HCT116 (cell line): ENCODE data around the gene SYNPO. TPM values are rescaled to one million over a fixed set of nuclear protein-coding genes. Genes with fewer than 3 reads are reported as not detected.

Source experiments
- ATAC-seq: fragments of 200-7000 bp; cut with Tn5 transposase; 2 replicates; pipeline ENCODE4 v1.9.1; 2020; ENCODE audit warnings: mild to moderate bottlenecking, moderate library complexity
- BruUV-seq: library from RNA; stranded (reverse); fragments of 400-500 nt; replicated peaks from 2 replicates; lab custom pipeline; 2021; lab: Mats Ljungman, UMichigan
- CTCF ChIA-PET: fragments of 300-600 bp; sonication (Branson Sonifier 250); formaldehyde crosslinking; loops from one replicate; lab custom pipeline; 2021; ENCODE audit warnings: antibody characterized with exemption; lab: Charles Lee
- POLR2A ChIA-PET: fragments of 300-600, 350-600 bp; sonication (Branson Sonifier 250); formaldehyde crosslinking; loops from one replicate; lab custom pipeline; 2021; ENCODE audit warnings: antibody characterized with exemption; lab: Charles Lee
- RAD21 ChIA-PET, 2 experiments: fragments of 300-600 bp; sonication (Branson Sonifier 250); formaldehyde crosslinking; loops; one replicate each; lab custom pipeline; 2023; ENCODE audit warnings: low total read pairs in 2 of 2; ENCODE audit not compliant: uncharacterized antibody in 2 of 2, unreplicated experiment in 2 of 2, low non-redundant PET in 1 of 2; lab: Charles Lee
- DNase-seq: peaks from one replicate; pipeline ENCODE4 v3.0.0-alpha.2; 2010; ENCODE audit warnings: low read depth, low spot score
- H2AFZ ChIP-seq: fragments of 200-600 bp; shearing (Covaris generic), sonication (generic); 2 replicates; pipeline ENCODE4 v1.6.1; 2017; ENCODE audit warnings: low read depth, mixed run types, mixed read lengths, antibody characterized with exemption, low read length; ENCODE audit not compliant: poor library complexity, severe bottlenecking
- H3K27ac ChIP-seq: 2 replicates; pipeline ENCODE4 v1.5.1; 2012; ENCODE audit warnings: low read depth, low read length
- H3K27me3 ChIP-seq: fragments of 200-600 bp; sonication (generic); 2 replicates; pipeline ENCODE4 v1.6.1; 2016; ENCODE audit warnings: mixed run types, low read length, mixed read lengths; ENCODE audit not compliant: insufficient read depth
- H3K36me3 ChIP-seq, 2 experiments: fragments of 200-500 bp in 1 of 2; fragments of 200-600 bp in 1 of 2; sonication (Bioruptor generic) in 1 of 2; sonication (generic) in 1 of 2; 2 replicates each; pipeline versions ENCODE4 v1.5.1 to v1.6.1; 2014 to 2016; ENCODE audit warnings: low read length in 2 of 2, inconsistent platforms in 1 of 2, mixed read lengths in 1 of 2, mixed run types in 1 of 2; ENCODE audit not compliant: insufficient read depth in 2 of 2, control insufficient read depth in 1 of 2
- H3K4me1 ChIP-seq, 2 experiments: fragments of 200-600 bp in 1 of 2; sonication (generic) in 1 of 2; 2 replicates each; pipeline versions ENCODE4 v1.5.1 to v1.6.1; 2012 to 2017; ENCODE audit warnings: low read length in 2 of 2, inconsistent platforms in 1 of 2, mild to moderate bottlenecking in 1 of 2, mixed read lengths in 1 of 2, mixed run types in 1 of 2, moderate library complexity in 1 of 2; ENCODE audit not compliant: insufficient read depth in 2 of 2, control insufficient read depth in 1 of 2
- H3K4me2 ChIP-seq: fragments of 200-600 bp; sonication (generic); 2 replicates; pipeline ENCODE4 v1.6.1; 2017; ENCODE audit warnings: mixed run types, low read length, mixed read lengths
- H3K4me3 ChIP-seq, 2 experiments: fragments of 200-600 bp in 1 of 2; sonication (generic) in 1 of 2; replicated peaks in 1 of 2; 2 replicates each; pipeline ENCODE4 v1.5.1; 2011 to 2016; ENCODE audit warnings: low read length in 2 of 2, control low read depth in 1 of 2, low read depth in 1 of 2, mild to moderate bottlenecking in 1 of 2, mixed read lengths in 1 of 2, mixed run types in 1 of 2
- H3K79me2 ChIP-seq: fragments of 200-600 bp; sonication (generic); 2 replicates; pipeline ENCODE4 v1.6.1; 2017; ENCODE audit warnings: mild to moderate bottlenecking, mixed run types, low read length, moderate library complexity, mixed read lengths; ENCODE audit not compliant: insufficient read depth
- H3K9ac ChIP-seq: fragments of 200-600 bp; sonication (generic); 2 replicates; pipeline ENCODE4 v1.6.1; 2016; ENCODE audit warnings: low read length, mixed read lengths
- H3K9me2 ChIP-seq: fragments of 200-600 bp; sonication (generic), shearing (Covaris generic); 2 replicates; pipeline ENCODE4 v1.6.1; 2017; ENCODE audit warnings: mixed run types, mild to moderate bottlenecking, moderate library complexity; ENCODE audit not compliant: insufficient read depth
- H3K9me3 ChIP-seq, 2 experiments: fragments of 200-500 bp in 1 of 2; fragments of 200-600 bp in 1 of 2; sonication (Bioruptor generic) in 1 of 2; sonication (generic) in 1 of 2; 2 replicates each; pipeline ENCODE4 v1.6.1; 2014 to 2017; ENCODE audit warnings: low read length in 2 of 2, mixed read lengths in 2 of 2, inconsistent platforms in 1 of 2, low read depth in 1 of 2, mild to moderate bottlenecking in 1 of 2, mixed run types in 1 of 2, moderate library complexity in 1 of 2; ENCODE audit not compliant: control insufficient read depth in 1 of 2, insufficient read depth in 1 of 2
- H4K20me1 ChIP-seq: fragments of 200-600 bp; sonication (generic), shearing (Covaris generic); 2 replicates; pipeline ENCODE4 v1.6.1; 2017; ENCODE audit warnings: mixed run types, mild to moderate bottlenecking, moderate library complexity; ENCODE audit not compliant: insufficient read depth
- CBX3 ChIP-seq: IDR thresholded peaks from 2 replicates; pipeline ENCODE4 v1.6.1; 2012; ENCODE audit warnings: low read depth
- CEBPB ChIP-seq: IDR thresholded peaks from 2 replicates; pipeline ENCODE4 v1.6.1; 2012; ENCODE audit warnings: low read depth
- ELF1 ChIP-seq: IDR thresholded peaks from 2 replicates; pipeline ENCODE4 v1.6.1; 2012; ENCODE audit warnings: low read depth, borderline replicate concordance
- FOSL1 ChIP-seq: IDR thresholded peaks from 2 replicates; pipeline ENCODE4 v1.6.1; 2012; ENCODE audit warnings: low read depth
- RAD21 ChIP-seq: IDR thresholded peaks from 2 replicates; pipeline ENCODE4 v1.6.1; 2012; ENCODE audit warnings: low read depth, mild to moderate bottlenecking
- SRF ChIP-seq: IDR thresholded peaks from 2 replicates; pipeline ENCODE4 v1.6.1; 2012; ENCODE audit warnings: low read depth
- TCF7L2 ChIP-seq: IDR thresholded peaks from 2 replicates; pipeline ENCODE4 v1.7.0; 2011; ENCODE audit warnings: borderline replicate concordance, inconsistent platforms; ENCODE audit not compliant: insufficient read depth, insufficient read length; ENCODE audit errors: extremely low read depth
- YY1 ChIP-seq: IDR thresholded peaks from 2 replicates; pipeline ENCODE4 v1.6.1; 2011; ENCODE audit warnings: low read length, low read depth, moderate library complexity, mild to moderate bottlenecking; ENCODE audit not compliant: insufficient replicate concordance; ENCODE audit errors: extremely low read depth
- intact Hi-C: fragments of 100-400 bp; cut with micrococcal nuclease; formaldehyde crosslinking; loops from 2 replicates; pipeline ENCODE4 v1.10.0; 2022
- total RNA-seq: library from RNA; stranded (reverse); gene quantifications from one replicate; pipeline ENCODE4 v1.2.1, GENCODE V29; 2021; ENCODE audit not compliant: unreplicated experiment
- TF ChIP-seq, protein P1 (sequence below): IDR thresholded peaks from 2 replicates; pipeline ENCODE4 v1.6.1; 2012
- TF ChIP-seq, protein P2 (sequence below): IDR thresholded peaks from 2 replicates; pipeline ENCODE4 v1.6.1; 2012
- TF ChIP-seq, protein P3 (sequence below): IDR thresholded peaks from 2 replicates; pipeline ENCODE4 v1.6.1; 2012; ENCODE audit warnings: low read depth

Gene SYNPO
- total RNA-seq, 1 experiment from 2014 or later = 8.2 TPM

DNA sequence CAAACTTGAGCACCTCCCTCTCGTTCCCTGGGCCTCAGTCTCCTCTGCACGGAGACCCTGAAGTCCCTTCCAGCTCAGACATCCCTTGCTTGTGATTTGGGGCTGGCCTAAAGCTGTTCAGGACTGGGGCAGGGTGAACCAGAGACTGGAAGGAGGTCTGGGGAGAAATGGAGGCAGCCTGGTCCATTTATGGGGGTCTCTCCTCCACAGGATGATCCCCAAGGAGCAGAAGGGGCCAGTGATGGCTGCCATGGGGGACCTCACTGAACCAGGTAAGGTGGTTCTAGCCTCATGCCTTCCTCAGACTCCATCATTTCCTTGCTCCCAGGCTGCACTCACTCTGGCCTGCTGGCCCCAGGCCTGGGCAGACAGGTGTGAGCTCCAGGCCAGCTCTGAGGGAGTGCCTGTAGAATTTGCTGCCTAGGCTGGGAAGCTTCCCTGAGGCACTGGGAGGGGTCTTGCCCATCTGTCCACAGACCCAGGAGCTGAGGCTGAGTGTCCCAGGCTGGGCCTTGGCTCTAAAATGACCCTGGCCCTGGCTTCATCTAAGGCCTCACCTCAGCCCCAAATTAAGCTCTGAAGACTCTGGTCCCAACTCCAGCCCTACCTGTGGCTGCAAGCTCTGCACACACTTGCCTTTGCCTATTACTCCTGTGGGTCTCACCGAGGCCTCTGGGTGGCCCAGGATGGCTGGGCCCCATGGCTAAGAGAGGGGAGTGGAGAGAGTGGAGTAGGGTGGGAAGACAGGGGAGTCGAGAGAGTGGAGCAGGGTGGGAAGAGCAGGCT is 22.5 kb downstream of the SYNPO start:
- no TSS peak for BruUV-seq
- CTCF ChIA-PET = no interaction called here

More for the DNA sequence above, 22.5 kb downstream of the SYNPO start:
- H3K27me3 ChIP-seq = no peaks in the 10 kb centered on the region; the same call in 1 of the 2 replicates
- H3K4me1 ChIP-seq = no peaks in the 10 kb centered on the region
- DNase-seq (no peak), ATAC-seq (peak; percentile 74)
- intact Hi-C loops = no loop called here
- ChIA-PET RAD21 (interaction anchor here in 1 of 2 experiments (0.8 kb wide), 1 partner anchor 102 kb away, joined by 3 read pairs; no protein-coding TSS in a partner anchor), POLR2A (no interaction called here)
- no peak overlapping the region for H3K4me3 ChIP-seq
- no peak overlapping the region for H3K9ac ChIP-seq
- no peaks in the 10 kb centered on the region for H3K79me2 ChIP-seq
- no peaks in the 10 kb centered on the region for H3K9me2 ChIP-seq
- no peak overlapping the region for H3K27ac ChIP-seq
- no peaks in the 10 kb centered on the region for H3K9me3 ChIP-seq
- no peaks in the 10 kb centered on the region for H3K36me3 ChIP-seq
- H3K4me2 ChIP-seq = no peak overlapping the region
- no peaks in the 10 kb centered on the region for H4K20me1 ChIP-seq
- no peak for TF ChIP-seq CBX3
- TF ChIP-seq ELF1 = no peak
- TF ChIP-seq FOSL1 = no peak
- TF ChIP-seq RAD21 = no peak
- TF ChIP-seq CEBPB = no peak
- TF ChIP-seq YY1 = no peak
- TF ChIP-seq, protein P1, sequence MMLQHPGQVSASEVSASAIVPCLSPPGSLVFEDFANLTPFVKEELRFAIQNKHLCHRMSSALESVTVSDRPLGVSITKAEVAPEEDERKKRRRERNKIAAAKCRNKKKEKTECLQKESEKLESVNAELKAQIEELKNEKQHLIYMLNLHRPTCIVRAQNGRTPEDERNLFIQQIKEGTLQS = no peak
- no peak for TF ChIP-seq TCF7L2
- TF ChIP-seq, protein P2, sequence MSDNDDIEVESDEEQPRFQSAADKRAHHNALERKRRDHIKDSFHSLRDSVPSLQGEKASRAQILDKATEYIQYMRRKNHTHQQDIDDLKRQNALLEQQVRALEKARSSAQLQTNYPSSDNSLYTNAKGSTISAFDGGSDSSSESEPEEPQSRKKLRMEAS = no peak
- no peak for TF ChIP-seq SRF
- TF ChIP-seq, protein P3, sequence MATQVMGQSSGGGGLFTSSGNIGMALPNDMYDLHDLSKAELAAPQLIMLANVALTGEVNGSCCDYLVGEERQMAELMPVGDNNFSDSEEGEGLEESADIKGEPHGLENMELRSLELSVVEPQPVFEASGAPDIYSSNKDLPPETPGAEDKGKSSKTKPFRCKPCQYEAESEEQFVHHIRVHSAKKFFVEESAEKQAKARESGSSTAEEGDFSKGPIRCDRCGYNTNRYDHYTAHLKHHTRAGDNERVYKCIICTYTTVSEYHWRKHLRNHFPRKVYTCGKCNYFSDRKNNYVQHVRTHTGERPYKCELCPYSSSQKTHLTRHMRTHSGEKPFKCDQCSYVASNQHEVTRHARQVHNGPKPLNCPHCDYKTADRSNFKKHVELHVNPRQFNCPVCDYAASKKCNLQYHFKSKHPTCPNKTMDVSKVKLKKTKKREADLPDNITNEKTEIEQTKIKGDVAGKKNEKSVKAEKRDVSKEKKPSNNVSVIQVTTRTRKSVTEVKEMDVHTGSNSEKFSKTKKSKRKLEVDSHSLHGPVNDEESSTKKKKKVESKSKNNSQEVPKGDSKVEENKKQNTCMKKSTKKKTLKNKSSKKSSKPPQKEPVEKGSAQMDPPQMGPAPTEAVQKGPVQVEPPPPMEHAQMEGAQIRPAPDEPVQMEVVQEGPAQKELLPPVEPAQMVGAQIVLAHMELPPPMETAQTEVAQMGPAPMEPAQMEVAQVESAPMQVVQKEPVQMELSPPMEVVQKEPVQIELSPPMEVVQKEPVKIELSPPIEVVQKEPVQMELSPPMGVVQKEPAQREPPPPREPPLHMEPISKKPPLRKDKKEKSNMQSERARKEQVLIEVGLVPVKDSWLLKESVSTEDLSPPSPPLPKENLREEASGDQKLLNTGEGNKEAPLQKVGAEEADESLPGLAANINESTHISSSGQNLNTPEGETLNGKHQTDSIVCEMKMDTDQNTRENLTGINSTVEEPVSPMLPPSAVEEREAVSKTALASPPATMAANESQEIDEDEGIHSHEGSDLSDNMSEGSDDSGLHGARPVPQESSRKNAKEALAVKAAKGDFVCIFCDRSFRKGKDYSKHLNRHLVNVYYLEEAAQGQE = no peak
- H2AFZ ChIP-seq = no peak overlapping the region
